Mesenchymal stem cell (in vitro differentiated cells and primary cell): ENCODE results near the gene COL4A1. TPM values are rescaled to one million over a fixed set of nuclear protein-coding genes. Genes with fewer than 3 reads are reported as not detected.

Experiments used
- DNase-seq: peaks from one replicate; pipeline ENCODE4 v3.0.0-alpha.2; 2013
- H2AFZ ChIP-seq: one replicate; pipeline ENCODE4 v1.6.1; 2013; ENCODE audit warnings: low read depth, mild to moderate bottlenecking, control low read depth, inconsistent platforms, low read length, moderate library complexity
- H2AK5ac ChIP-seq: 2 replicates; pipeline ENCODE4 v1.6.1; 2013; ENCODE audit warnings: low read length, moderate library complexity, mild to moderate bottlenecking, inconsistent platforms; ENCODE audit not compliant: severe bottlenecking
- H2BK120ac ChIP-seq: one replicate; pipeline ENCODE4 v1.6.1; 2013; ENCODE audit warnings: low read depth, mild to moderate bottlenecking, inconsistent platforms, low read length, moderate library complexity
- H2BK12ac ChIP-seq, 2 experiments: one replicate each; pipeline ENCODE4 v1.6.1; 2013; ENCODE audit warnings: inconsistent platforms in 2 of 2, low read length in 2 of 2, mild to moderate bottlenecking in 2 of 2, moderate library complexity in 2 of 2, control low read depth in 1 of 2
- H2BK15ac ChIP-seq: one replicate; pipeline ENCODE4 v1.6.1; 2013; ENCODE audit warnings: mild to moderate bottlenecking, low read depth, inconsistent platforms; ENCODE audit not compliant: poor library complexity, severe bottlenecking
- H2BK5ac ChIP-seq: 2 replicates; pipeline ENCODE4 v1.6.1; 2013; ENCODE audit warnings: low read depth, mild to moderate bottlenecking, low read length, control low read depth, inconsistent platforms; ENCODE audit not compliant: poor library complexity, severe bottlenecking
- H3K14ac ChIP-seq, 2 experiments: one replicate each; pipeline ENCODE4 v1.6.1; 2013; ENCODE audit warnings: inconsistent platforms in 2 of 2, low read length in 2 of 2, control low read depth in 1 of 2, mild to moderate bottlenecking in 1 of 2, moderate library complexity in 1 of 2
- H3K18ac ChIP-seq, 2 experiments: one replicate each; pipeline ENCODE4 v1.6.1; 2013; ENCODE audit warnings: inconsistent platforms in 2 of 2, low read length in 2 of 2, control low read depth in 1 of 2, low read depth in 1 of 2, mild to moderate bottlenecking in 1 of 2
- H3K23ac ChIP-seq, 2 experiments: one replicate each; pipeline ENCODE4 v1.6.1; 2013; ENCODE audit warnings: inconsistent platforms in 2 of 2, low read length in 2 of 2, mild to moderate bottlenecking in 2 of 2, moderate library complexity in 2 of 2, control low read depth in 1 of 2
- H3K27ac ChIP-seq: 2 replicates; pipeline ENCODE4 v1.5.1; 2013; ENCODE audit warnings: mild to moderate bottlenecking, moderate library complexity, low read length, control low read depth, inconsistent platforms; ENCODE audit not compliant: poor library complexity, severe bottlenecking
- H3K27me3 ChIP-seq, 2 experiments: 2 replicates each; pipeline versions ENCODE4 v1.6.1 to v1.7.0; 2013; ENCODE audit warnings: low read length in 2 of 2, mild to moderate bottlenecking in 2 of 2, moderate library complexity in 2 of 2, control low read depth in 1 of 2, inconsistent platforms in 1 of 2; ENCODE audit not compliant: control insufficient read depth in 1 of 2, insufficient read depth in 1 of 2
- H3K36me3 ChIP-seq, 2 experiments: 2 replicates each; pipeline versions ENCODE4 v1.6.1 to v1.7.0; 2013; ENCODE audit warnings: low read length in 2 of 2, control low read depth in 1 of 2, inconsistent platforms in 1 of 2, low read depth in 1 of 2, mild to moderate bottlenecking in 1 of 2; ENCODE audit not compliant: insufficient read depth in 2 of 2, control insufficient read depth in 1 of 2
- H3K4ac ChIP-seq, 2 experiments: one replicate each; pipeline ENCODE4 v1.6.1; 2013; ENCODE audit warnings: inconsistent platforms in 2 of 2, low read length in 2 of 2, mild to moderate bottlenecking in 2 of 2, moderate library complexity in 2 of 2, control low read depth in 1 of 2, low read depth in 1 of 2
- H3K4me1 ChIP-seq: 2 replicates; pipeline ENCODE4 v1.6.1; 2013; ENCODE audit warnings: low read depth, low read length, control low read depth; ENCODE audit not compliant: control insufficient read depth, insufficient read depth
- H3K4me2 ChIP-seq: 2 replicates; pipeline ENCODE4 v1.6.1; 2013; ENCODE audit warnings: low read length, mild to moderate bottlenecking, inconsistent platforms; ENCODE audit not compliant: poor library complexity, severe bottlenecking
- H3K4me3 ChIP-seq, 2 experiments: 2 replicates each; pipeline versions ENCODE4 v1.5.1 to v1.7.0; 2013; ENCODE audit warnings: low read length in 2 of 2, mild to moderate bottlenecking in 2 of 2, control low read depth in 1 of 2, low read depth in 1 of 2; ENCODE audit not compliant: insufficient read depth in 1 of 2
- H3K79me1 ChIP-seq: replicated peaks from 2 replicates; pipeline ENCODE4 v1.6.1; 2013; ENCODE audit warnings: mild to moderate bottlenecking, control low read depth, low read length, inconsistent platforms; ENCODE audit not compliant: poor library complexity, severe bottlenecking
- H3K9ac ChIP-seq: 2 replicates; pipeline ENCODE4 v1.7.0; 2013; ENCODE audit warnings: mild to moderate bottlenecking, low read length, moderate library complexity
- H3K9me3 ChIP-seq: 2 replicates; pipeline ENCODE4 v1.7.0; 2013; ENCODE audit warnings: mild to moderate bottlenecking, low read length; ENCODE audit not compliant: control insufficient read depth
- H4K8ac ChIP-seq: one replicate; pipeline ENCODE4 v1.6.1; 2013; ENCODE audit warnings: inconsistent platforms, mild to moderate bottlenecking, low read length, moderate library complexity
- H4K91ac ChIP-seq: one replicate; pipeline ENCODE4 v1.6.1; 2013; ENCODE audit warnings: mild to moderate bottlenecking, low read length, inconsistent platforms
- WGBS: methylation state at CpG from one replicate; pipeline ENCODE4 v1.1.7; 2013; ENCODE audit warnings: mixed read lengths; 5-methylcytosine and 5-hydroxymethylcytosine counted together
- small RNA-seq: library from polyadenylated mRNA; stranded (forward); fragments of <200 nt; extraction: miRNeasy Mini kit (QIAGEN cat#:217004); gene quantifications from one replicate; pipeline ENCODE3, GENCODE V24; 2013; ENCODE audit warnings: low read depth

COL4A1 gene

DNA sequence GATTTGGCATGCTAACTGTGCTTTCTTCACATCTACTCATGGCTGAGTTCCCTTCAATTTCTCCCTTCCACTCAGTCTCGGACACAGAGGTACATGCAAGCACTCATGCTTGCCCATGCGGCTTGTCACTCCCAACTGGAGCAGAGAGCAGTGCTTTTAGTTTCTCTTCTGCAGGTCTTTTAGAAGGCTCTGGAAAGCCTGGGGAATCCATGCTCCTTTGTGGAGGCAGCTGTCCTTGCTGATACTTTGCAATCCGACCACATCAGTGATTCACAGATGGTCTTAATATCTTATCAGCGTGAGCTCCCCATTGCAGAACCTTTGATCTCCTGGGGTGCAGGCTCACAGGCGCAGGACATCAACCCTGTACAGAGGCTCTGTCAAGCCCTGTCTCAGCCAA is 203.9 kb downstream of the COL4A1 start:
- H4K91ac ChIP-seq, result no peak overlapping the region
- H3K27me3 ChIP-seq, result no peaks in the 10 kb centered on the region
- no peaks in the 10 kb centered on the region for H3K36me3 ChIP-seq
- no peak overlapping the region for H2BK12ac ChIP-seq
- H2BK120ac ChIP-seq, result no peak overlapping the region
- no peak overlapping the region for H3K4me2 ChIP-seq
- no peak overlapping the region for H2AFZ ChIP-seq
- no peak overlapping the region for H2AK5ac ChIP-seq
- H2BK15ac ChIP-seq, result no peak overlapping the region
- no peak for DNase-seq
- H3K4me3 ChIP-seq, result no peak overlapping the region
- no peak overlapping the region for H3K14ac ChIP-seq
- H3K4ac ChIP-seq, result no peak overlapping the region
- WGBS, result 94% methylated on average over 5 of the region's 5 CpGs
- H4K8ac ChIP-seq, result no peak overlapping the region
- H3K4me1 ChIP-seq, result no peaks in the 10 kb centered on the region
- H2BK5ac ChIP-seq, result no peak overlapping the region
- no peak overlapping the region for H3K18ac ChIP-seq
- no peak overlapping the region for H3K27ac ChIP-seq
- H3K23ac ChIP-seq, result no peak overlapping the region
- no peaks in the 10 kb centered on the region for H3K79me1 ChIP-seq
- H3K9ac ChIP-seq, result no peak overlapping the region
- H3K9me3 ChIP-seq, result peaks cover 28% of the 10 kb centered on the region

- H2BK5ac ChIP-seq, result no peak overlapping the region
- no peak overlapping the region for H2AFZ ChIP-seq
- no peak overlapping the region for H3K4ac ChIP-seq
- H3K27me3 ChIP-seq, result no peaks in the 10 kb centered on the region
- H2AK5ac ChIP-seq, result no peak overlapping the region
- H3K9me3 ChIP-seq, result peaks cover 29% of the 10 kb centered on the region
- H3K4me1 ChIP-seq, result no peaks in the 10 kb centered on the region
- 89% methylated on average over 3 of the region's 4 CpGs for WGBS
- no peak overlapping the region for H3K14ac ChIP-seq
- H2BK12ac ChIP-seq, result no peak overlapping the region
- no peak overlapping the region for H3K9ac ChIP-seq
- no peak overlapping the region for H4K8ac ChIP-seq
- no peak overlapping the region for H2BK15ac ChIP-seq
- H4K91ac ChIP-seq, result no peak overlapping the region
- no peaks in the 10 kb centered on the region for H3K36me3 ChIP-seq
- H3K27ac ChIP-seq, result no peak overlapping the region
- no peak overlapping the region for H3K4me2 ChIP-seq
- H2BK120ac ChIP-seq, result no peak overlapping the region
- no peak for DNase-seq
- H3K79me1 ChIP-seq, result no peaks in the 10 kb centered on the region
- no peak overlapping the region for H3K4me3 ChIP-seq
- no peak overlapping the region for H3K23ac ChIP-seq
- no peak overlapping the region for H3K18ac ChIP-seq
Measured at GRCh38 chr13:110102053-110102452, 204.9 kb downstream of the COL4A1 start.

GRCh38 chr13:110099922-110100321 is 207.0 kb downstream of the COL4A1 start:
- Histone ChIP-seq H3K36me3 (no peaks in the 10 kb centered on the region), H3K4me1 (peaks cover under 1% of the 10 kb centered on the region), H2BK12ac (no peak overlapping the region), H3K27me3 (no peaks in the 10 kb centered on the region), H3K9ac (no peak overlapping the region), H3K4me3 (no peak overlapping the region), H2AK5ac (no peak overlapping the region), H4K8ac (no peak overlapping the region), H3K4me2 (no peak overlapping the region), H3K14ac (no peak overlapping the region), H4K91ac (no peak overlapping the region), H2AFZ (no peak overlapping the region), H2BK15ac (no peak overlapping the region), H3K18ac (no peak overlapping the region), H2BK120ac (no peak overlapping the region), H3K27ac (no peak overlapping the region), H3K4ac (no peak overlapping the region), H3K23ac (no peak overlapping the region), H3K79me1 (no peaks in the 10 kb centered on the region), H2BK5ac (no peak overlapping the region), H3K9me3 (peaks cover 29% of the 10 kb centered on the region)
- no peak for DNase-seq
- 89% methylated on average over 1 of the region's 1 CpG for WGBS

Small RNA genes within 50 kb of the gene (small RNA-seq; reads per million reads assigned to genes)
- gene MIR8073, result not detected
